GM12872 (cell line): ENCODE data around the gene PHLDB1.

Source experiments
- CTCF ChIP-seq: IDR thresholded peaks from 3 replicates; pipeline ENCODE4 v1.5.1; 2011; ENCODE audit warnings: low read depth, mild to moderate bottlenecking, low read length, moderate library complexity; ENCODE audit not compliant: insufficient read depth

The PHLDB1 gene

GRCh38 chr11:118657238-118657637 is 49.8 kb downstream of the PHLDB1 start:
- TF ChIP-seq CTCF: no peak

- TF ChIP-seq CTCF: no peak
These were observed 50.5 kb downstream of the PHLDB1 start for GRCh38 chr11:118657709-118658428.

- no peak; the same call in 2 of the 3 replicates for TF ChIP-seq CTCF
These were observed 51.3 kb downstream of the PHLDB1 start for GRCh38 chr11:118658429-118659313.

GRCh38 chr11:118659314-118659952 is 52.0 kb downstream of the PHLDB1 start:
- TF ChIP-seq CTCF: peak; percentile 91

GRCh38 chr11:118659953-118660680 is 52.7 kb downstream of the PHLDB1 start:
- TF ChIP-seq CTCF: no peak

- TF ChIP-seq CTCF: no peak
These were observed 53.4 kb downstream of the PHLDB1 start for GRCh38 chr11:118660681-118661424.
